Activated T-helper 17 cell treated with anti-CD3 and anti-CD28 coated beads, Interleukin-2, amount 50 U/mL, for 72 hours (primary cell): Measurements from ENCODE around the gene NOD1. TPM values are rescaled to one million over a fixed set of nuclear protein-coding genes. Genes with fewer than 3 reads are reported as not detected.

Source experiments
- ATAC-seq: fragments of 150-1000 bp; cut with Tn5 transposase; replicated peaks from 2 replicates; pipeline ENCODE4 v1.10.0; 2021; ENCODE audit warnings: mild to moderate bottlenecking, moderate library complexity
- H3K27ac Mint-ChIP-seq: one replicate; pipeline ENCODE4 v1.8.0; 2022; ENCODE audit warnings: mixed read lengths
- H3K27me3 Mint-ChIP-seq: one replicate; pipeline ENCODE4 v1.8.0; 2022; ENCODE audit warnings: mixed read lengths
- H3K36me3 Mint-ChIP-seq: one replicate; pipeline ENCODE4 v1.8.0; 2022; ENCODE audit warnings: low read depth, mild to moderate bottlenecking, mixed read lengths
- H3K4me1 Mint-ChIP-seq: one replicate; pipeline ENCODE4 v1.8.0; 2022; ENCODE audit warnings: mixed read lengths
- H3K4me3 Mint-ChIP-seq: one replicate; pipeline ENCODE4 v1.8.0; 2022; ENCODE audit warnings: mild to moderate bottlenecking, mixed read lengths
- H3K9me3 Mint-ChIP-seq: one replicate; pipeline ENCODE4 v1.8.0; 2022; ENCODE audit warnings: mixed read lengths
- total RNA-seq, 2 donors: library from RNA; stranded (reverse); gene quantifications; one replicate each; pipeline ENCODE4 v1.2.3, GENCODE V29; 2022

The NOD1 gene
- total RNA-seq, 2 donors from 2014 or later = 11.4 to 14.5 TPM

DNA sequence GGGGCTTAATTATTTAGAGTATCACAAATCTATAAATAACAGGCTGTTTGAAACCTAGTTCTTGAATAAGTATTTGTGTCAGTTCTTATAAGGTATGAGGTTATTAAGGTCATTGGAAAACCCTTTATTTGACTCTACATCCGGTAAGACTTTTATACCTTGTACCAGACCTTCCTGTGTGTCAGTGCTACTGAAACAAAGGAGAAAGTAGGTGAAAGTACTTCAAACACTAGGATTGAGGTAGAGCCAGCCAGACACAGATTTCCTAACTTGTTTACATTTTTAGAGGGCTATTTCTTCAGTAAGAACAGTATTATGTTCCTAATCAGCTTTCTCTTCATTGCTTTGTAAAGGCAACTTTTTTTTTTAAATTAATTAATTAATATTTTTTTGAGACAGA is 100.3 kb downstream of the NOD1 start:
- Mint-ChIP-seq H3K36me3 (no peaks in the 10 kb centered on the region), H3K4me3 (no peak overlapping the region), H3K9me3 (no peaks in the 10 kb centered on the region)

More for the DNA sequence above, 100.3 kb downstream of the NOD1 start:
- no peaks in the 10 kb centered on the region for H3K4me1 Mint-ChIP-seq
- H3K27me3 Mint-ChIP-seq = no peaks in the 10 kb centered on the region
- no peak overlapping the region for H3K27ac Mint-ChIP-seq
- no peak for ATAC-seq

Other genes with a start within 250 kb of the NOD1 start
- 1 to 10 TPM; 6.7 to 9.8 TPM for gene ZNRF2, start 194.2 kb downstream of the NOD1 start, total RNA-seq
- gene GGCT, start 26.0 kb upstream of the NOD1 start, total RNA-seq = 10 to 100 TPM; 35.5 to 68.3 TPM
- gene GARS1, start 116.1 kb upstream of the NOD1 start, total RNA-seq = 100 to 1,000 TPM; 152 to 222 TPM
- not detected for gene CRHR2, start 203.7 kb upstream of the NOD1 start, total RNA-seq